NCI-H2196 treated with DMSO at 0.1 percent for 48 hours (cell line): ENCODE data around the gene SHROOM3.

ENCODE experiments used
- DNase-seq: peaks from one replicate; lab custom pipeline; 2025; ENCODE audit not compliant: unreplicated experiment; lab: John Stamatoyannopoulos, UW

Gene SHROOM3

DNA sequence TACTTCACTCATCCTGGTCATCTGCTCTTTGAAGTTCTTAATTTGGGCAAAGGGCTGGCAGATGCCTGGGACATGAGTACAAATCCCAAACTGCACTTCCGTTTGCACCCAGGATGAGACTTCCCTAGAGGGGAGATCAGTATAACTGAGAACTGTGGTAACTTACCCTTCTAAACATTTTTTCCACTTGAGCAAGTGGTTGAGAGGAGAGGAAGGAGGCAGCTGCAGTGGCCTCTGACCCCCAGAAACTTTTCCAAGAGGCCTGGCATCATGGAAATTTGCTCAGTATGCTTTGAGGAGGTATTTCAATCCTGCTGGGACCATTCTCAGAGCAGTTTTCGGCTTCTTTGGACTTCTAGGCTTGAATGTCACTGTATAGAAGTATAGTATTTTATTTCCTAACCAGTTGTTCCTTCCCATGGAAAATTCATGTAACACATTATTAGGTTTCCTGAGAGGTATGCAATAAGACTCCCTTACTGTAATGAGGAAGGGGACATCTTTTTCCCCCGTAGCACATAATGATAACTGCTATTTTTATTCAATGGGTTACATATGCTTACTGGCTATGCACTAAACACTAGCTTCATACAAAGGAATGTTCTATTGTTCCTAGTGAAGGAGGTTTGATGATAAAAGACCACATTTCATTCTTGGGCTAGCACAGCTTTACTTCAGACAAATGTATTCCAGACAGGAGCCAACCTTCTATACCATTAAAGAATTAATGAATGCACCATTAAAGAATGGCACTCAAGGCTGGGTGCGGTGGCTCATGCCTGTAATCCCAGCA, 129.3 kb downstream of the SHROOM3 start:
- DNase-seq = no peak

DNA sequence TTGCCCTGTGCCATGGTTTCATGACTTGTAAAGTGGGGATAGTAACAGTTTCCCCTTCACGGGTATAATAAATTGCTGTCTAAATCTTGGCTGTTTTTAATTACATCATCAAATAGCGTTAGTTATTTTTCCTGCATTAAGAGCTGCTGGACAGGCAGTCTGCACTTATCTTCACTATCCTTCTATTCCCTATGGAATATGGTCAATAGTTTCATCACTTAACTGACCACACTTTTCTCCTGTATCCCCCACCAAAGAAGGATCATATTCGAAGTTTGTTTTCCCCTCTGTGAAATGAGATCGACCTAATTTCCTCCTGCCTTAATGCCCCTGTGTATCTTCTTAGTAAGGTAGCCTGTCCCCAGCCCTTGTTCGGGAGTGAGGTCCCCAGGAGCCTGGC, 133.2 kb downstream of the SHROOM3 start:
- DNase-seq = no peak

DNA sequence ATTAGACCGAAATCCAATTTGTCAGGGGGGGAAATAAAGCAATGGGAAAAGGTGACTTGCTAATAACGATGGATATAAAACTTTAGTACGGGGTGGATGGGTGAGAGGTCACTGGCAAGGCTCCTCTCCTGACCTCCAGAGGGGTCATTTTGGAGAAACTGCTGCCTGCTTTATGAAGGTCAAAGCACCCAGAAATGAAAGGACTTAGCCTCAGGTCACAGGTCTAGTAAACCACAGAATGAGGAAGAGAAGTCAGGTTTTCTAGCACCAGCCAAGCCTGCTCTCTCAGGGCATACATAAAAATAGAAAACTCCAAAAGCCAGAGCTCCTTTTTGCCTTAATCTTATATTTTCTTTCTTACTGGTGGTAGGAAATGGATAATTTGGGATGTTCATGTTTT, 134.2 kb downstream of the SHROOM3 start:
- DNase-seq = no peak

DNA sequence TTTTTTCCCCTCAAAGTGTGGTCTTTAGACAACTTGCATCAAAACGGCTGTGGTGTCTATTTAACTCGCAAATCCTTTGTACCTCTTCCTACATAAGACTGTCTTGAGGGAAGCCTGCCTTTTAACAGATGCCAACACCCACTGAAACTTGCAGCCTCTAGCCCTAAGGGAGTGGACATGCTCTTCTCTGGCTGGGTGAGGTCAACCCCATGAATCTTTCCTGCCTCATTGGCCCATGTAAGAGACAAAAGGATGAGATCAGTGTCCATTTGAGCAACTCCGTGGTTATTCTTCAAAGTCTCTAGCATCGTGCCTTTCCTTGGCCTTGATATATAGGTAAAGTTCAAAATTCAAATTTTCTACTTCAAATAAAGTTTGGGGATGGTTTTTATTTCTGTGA, 134.7 kb downstream of the SHROOM3 start:
- no peak for DNase-seq

DNA sequence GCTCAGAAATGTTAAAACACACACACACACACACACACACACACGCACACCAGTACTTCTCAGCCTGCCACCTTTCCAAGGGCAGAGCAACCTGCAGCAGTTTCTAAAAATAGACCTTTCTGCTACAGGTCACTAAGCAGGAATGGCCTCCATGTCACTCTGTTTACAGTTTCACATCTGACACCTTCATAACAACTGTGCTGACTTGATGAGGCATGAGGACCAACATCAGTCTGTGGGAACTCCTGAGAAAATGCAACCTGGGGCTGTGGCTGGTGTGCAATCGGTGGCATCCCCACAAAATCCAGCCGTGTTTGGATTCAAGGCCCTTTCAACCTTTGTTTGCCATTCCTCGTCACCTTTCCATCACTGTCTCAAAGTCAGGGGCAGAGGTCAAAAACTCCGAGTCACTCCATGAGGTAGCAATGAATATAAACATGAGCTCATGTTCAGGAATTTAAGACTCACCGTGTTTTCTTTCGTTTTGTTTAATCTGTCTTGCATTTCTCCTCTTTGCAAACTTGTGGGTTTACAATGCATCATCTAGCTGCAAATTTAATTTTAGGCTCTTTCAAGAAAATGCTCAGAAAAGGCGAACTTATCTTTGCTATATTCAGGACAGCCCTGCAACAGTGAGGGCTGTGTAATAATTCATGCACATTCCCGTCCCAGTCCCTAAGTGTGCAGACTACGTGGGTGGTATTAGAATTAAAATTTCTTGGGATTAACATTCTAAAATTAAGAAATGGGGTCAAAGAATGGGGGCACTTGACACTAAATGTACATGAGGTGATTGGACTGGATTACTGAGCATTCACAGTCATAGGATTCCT, 135.3 kb downstream of the SHROOM3 start:
- DNase-seq = no peak

DNA sequence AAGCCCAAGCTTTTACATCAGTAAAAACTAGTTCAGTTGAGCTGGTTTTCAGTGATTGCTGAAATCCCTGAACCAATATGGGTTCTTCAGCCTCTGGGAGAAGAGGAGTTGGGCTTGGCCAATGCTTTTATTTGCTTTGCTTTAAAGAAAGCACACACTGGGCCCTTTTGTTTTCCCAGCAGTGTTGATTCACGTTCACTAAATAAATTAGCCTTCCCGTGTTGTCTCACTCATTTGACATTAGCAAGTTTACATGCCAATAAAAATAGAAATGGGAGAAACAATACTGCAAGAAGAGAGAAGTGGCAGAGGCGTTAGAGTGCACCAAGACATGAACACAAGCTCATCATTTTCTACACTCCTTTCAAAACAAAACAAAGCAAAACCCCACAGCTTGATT, 136.2 kb downstream of the SHROOM3 start:
- no peak for DNase-seq

DNA sequence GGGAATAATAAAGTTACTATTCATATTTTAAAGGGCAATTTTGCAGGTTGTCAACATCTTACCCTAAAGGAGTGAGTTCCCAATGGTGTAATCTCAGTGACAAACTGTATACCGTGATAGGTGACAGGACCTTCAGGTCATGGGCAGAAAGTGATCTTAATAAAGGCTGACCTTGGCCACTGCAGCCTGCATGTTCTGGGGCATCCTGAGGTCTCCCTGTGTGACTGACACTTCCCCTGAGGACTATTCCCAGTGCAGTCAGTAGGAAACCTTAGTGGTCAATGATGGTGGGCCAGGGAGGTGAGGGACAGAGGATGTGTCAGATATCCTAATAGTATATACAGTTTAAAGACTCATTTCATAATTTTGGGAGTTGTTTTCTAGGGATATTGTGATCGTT, 137.2 kb downstream of the SHROOM3 start:
- DNase-seq = no peak

DNA sequence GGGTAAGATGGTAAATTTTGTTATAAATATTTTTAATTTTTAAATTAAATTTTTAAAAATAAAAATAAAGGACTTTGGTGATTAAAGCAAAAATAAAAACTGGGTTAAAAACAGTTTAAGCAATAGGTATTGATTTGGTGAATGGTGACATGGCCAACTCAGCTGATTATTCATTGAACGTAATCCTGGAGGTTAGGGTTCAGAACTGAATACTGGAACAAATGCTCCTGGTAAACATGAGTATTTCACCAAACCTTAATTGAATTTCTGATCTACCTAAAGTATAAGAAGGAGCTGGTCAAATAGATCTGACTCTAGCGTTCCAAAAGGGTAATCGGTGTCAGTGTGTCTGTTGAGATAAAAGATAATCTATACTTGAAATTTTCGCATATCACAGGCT, 141.8 kb downstream of the SHROOM3 start:
- no peak for DNase-seq

DNA sequence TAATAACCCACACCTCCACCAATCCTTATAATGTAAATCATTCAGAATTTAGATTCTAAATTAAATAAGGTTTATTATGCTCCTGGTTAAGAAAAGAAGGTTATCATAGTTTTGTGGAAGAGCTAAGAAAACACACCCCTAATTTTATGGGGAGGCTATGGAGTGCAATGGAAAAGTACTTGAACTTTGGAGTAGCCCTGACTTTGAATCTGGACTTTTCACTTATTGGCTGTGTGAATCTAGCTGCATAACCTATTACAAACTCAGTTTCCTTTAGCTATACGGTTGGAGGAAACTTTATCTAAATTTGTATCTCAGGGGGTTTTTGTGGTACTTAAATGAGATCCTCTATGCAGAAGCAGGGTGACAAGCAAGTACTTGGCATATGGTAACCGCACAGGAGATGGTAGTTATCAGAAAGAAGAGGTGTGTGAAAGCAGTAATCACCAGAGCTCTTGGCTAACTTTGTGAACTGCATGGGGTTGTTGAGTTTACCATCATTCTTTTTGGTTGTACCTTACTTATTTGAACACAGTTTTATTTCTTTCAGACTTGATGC, 143.1 kb downstream of the SHROOM3 start:
- DNase-seq = no peak

DNA sequence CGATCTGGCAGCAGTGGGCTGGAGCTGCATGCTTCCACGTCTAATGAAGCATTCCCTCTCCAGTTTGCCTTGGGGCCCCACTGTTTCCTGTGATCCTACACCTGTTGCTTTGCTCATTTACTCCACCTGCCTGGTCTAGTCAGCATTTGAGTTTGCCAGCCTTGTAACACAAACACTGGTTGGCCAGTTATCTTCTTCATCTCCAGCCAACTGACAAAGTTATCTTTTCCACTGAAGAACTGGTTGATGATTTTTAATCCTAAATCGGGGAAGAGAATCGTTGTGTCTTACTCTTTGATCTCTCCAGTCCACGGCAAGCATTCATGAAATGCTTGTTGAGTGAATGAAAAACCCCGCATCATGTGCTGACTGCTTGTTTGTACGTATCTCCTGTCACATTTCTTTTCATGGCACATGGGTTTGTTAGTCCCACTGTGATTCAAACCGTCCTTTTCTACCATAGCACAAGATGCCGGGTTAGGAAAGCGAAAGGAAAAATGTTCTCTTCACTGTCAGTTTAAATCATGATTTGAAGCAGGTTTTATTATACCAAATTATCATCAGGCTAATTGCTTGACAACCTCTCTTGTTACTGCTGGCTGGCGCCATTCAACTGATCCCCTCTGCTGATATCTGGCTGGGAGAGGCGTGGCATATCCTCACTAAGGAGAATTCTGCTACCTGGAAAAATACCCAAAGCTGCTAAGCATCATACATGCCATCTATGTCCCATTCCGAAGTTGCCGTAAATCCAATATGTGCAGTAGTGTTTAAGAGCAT, 144.8 kb downstream of the SHROOM3 start:
- peak; percentile 9 for DNase-seq

DNA sequence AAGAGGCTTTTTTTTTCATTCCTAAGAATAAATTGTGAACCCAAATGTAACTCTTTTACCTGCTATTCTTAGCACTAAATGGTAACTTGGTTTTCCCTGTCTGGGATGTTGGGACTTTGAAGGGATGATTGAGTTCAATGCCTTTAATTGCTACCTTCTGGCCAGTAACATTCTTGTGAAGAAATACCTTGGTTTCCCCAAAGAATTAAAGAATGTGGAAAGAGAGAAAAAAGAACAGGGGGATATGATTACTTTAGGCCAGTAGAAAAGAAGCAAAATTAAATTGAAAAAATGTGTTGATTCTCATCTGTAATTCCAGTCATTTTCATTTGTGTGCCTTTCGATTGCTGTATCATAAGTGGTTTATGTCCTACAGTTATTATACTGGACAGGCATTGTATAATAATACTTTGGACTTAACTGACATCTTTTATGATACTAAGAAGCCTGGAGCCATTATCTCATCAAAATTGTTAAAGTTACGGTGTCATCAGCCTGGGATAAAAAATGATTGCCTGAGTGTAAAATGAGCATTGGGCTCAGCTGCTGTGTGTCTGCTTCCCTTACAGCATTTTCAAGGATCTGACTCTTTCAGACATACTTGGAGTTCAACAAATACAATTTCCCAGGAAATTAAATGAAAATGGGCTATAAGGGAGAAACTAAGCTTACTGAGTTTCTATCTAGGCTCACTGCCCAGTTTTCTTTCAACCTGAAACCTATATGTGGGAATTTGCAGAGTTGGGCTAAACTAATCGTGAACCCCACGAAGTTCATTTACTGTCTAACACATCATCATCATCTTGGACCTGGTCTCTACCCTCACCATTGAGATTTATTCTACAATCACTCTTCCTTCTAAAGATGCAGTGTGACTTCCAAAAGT, 146.3 kb downstream of the SHROOM3 start:
- no peak for DNase-seq

DNA sequence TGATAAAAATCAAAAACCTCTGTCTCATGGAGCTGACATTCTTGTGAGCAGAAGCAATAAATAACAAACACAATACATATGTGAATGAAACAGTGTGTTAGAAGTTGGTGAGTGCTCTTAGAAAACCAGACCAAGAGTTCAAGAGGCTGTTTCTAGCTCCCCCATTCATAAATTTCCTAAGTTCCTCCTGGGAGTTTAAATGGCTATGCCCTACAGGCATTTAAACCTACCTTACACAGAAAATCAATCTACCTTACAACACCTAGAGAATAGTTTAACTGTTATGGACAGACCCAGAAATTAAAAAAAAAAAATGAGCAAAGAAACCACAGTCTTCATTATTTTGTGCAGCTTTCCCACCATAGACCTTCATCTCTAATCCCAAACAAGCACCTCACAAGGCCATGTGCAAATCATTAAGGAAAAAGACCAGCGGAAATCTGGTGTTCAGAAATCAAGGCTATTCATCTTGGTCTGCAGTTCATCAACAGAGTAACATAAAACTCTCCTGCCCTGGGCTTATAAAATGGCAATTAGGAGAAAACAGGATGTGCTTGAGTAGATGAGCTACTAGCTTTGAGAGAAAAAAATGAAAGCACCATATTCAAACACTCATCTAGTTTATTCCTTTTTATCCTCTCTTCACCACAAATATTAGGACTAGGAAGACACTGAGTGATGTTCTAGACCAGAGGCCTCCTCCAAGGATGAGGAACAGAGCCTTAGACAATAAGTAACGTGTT, 147.2 kb downstream of the SHROOM3 start:
- DNase-seq = no peak

DNA sequence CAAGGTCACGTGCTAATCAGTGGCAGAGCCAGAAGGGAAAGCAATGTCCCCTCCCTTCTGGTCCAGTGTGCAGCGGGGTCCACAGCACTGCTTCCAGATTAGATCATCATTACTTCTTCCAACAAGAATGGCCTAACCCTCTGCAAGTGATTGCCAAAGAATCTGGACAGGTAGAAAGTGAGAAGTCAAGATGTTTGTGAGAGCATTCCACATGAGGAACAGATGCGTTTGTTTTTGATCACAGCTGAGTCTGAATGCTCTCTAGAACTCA, 147.7 kb downstream of the SHROOM3 start:
- DNase-seq = no peak

DNA sequence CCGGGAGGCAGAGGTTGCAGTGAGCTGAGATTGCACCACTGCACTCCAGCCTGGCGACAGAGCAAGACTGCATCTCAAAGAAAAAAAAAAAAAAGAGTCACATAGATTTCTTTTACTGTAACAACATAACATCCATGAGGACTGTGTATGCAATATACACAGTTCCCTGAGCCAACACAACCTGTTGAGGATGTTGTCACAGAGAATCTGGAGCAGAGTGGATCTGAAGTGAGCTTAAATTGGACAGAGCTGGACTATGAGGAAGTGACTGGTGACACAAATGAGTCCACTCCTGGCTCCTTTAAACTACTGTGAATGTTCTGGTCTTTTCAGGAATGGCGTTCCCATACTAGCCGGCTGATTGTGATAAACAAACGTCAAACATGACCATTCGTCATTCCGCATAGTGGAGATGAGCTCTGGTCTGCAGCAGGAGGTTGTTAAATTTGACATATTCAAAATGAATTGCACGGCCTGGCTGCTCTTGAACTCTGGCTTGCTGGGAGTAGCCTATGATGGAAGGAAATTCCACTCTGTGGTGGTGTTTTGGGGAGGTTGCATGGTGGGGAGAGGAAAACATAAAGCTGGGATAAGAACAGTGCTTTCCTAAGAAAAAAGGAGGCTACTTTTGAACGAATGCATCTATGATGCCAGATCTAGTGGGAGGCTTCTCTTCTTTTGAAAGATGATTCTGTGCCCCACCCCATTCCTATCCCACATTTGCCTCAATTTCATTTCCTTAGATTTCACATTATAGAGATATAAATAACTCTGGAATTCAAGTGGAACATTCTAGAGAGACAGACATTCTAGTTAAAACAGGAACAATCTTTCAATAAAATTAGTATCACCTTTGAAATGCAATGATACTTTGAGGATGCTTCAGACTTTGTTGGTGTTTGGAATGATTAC, 149.5 kb downstream of the SHROOM3 start:
- no peak for DNase-seq

DNA sequence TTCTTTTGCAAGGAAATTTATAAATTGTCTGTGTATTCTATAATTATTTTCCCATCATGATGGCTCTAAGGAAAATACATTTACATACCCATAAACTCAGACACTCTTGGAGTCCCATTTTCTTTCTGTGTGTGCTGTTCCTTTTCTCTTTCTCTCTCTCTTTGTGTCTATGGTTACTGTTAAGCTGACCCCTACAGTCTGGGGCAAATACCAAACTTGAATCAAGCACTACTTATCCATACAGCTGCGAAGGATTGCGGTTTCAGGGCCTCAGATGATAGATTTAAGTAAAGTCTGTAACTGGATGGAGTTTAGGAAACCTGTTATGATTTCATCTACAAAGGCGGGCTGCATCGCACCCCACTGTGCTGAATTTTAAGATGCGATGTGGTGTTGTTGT, 150.2 kb downstream of the SHROOM3 start:
- DNase-seq = no peak

DNA sequence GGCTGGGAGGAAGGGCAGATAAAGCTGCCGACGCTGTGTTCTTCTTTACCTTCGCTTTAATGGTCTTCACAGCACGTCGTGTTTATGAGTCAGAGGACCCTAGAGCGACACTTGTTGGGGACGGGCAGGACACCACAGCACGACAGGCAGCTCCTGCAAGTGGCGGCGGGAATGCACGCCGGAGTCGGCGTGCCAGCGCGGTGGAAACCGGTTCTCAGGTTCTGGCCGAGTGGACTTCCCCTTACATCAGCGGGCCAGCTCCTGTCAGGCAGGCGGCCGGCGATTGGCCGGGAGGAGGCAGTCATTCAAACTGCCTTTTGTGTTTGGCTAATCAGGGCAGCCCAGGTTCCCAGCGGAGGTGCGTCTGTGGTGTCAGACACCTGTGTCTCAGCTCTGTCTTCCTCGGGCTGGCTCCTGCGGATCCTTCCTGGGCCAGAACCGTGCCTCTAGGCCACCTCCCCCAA, 150.9 kb downstream of the SHROOM3 start:
- peak; percentile 71 for DNase-seq

DNA sequence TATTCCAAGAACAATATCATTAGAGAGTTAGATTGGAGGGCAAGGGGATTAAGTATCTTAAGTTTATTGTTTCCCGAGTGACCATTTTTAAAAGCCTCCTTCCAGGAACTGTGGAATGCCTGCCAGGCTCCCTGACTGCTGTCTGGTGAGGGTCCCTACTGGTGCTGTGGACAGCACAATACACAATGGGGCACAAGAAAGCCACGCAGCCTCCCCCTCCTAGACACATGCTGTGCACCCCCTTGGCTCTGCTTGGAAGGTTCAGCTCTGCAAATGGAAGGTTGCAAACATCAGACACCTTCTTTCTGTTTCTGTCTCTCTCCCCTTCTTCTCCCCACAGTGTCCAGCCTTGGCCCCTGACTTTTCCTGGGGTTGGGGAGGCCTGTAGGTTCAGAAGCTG, 153.2 kb downstream of the SHROOM3 start:
- DNase-seq = no peak

DNA sequence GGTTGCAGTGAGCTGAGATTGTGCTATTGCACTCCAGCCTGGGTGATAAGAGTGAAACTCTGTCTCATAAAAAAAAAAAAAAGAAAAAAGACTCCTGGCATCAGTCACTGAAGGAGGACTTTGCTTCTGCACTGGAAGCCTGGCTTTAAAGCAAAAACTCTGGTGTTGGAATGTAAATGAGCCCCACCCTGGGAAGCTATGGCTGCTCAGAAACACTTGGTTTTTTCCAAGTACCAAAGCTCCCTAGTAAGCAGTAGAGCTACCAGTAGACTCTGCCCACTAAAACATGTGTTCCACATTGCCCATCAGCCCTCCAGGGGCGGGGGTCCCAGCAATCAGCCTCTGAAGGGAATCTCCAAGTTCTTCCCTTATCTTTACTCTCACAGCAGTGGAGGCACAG, 154.4 kb downstream of the SHROOM3 start:
- no peak for DNase-seq
